Calu3 (cell line): ENCODE measurements around the gene NLGN1. TPM values are rescaled to one million over a fixed set of nuclear protein-coding genes. Genes with fewer than 3 reads are reported as not detected.

ENCODE experiments used
- BruUV-seq: library from RNA; stranded (reverse); fragments of 400-500 nt; replicated peaks from 2 replicates; lab custom pipeline; 2021; lab: Mats Ljungman, UMichigan
- CTCF ChIA-PET: fragments of 300-600 bp; sonication (Branson Sonifier 250); formaldehyde crosslinking; loops from one replicate; lab custom pipeline; 2022; ENCODE audit warnings: antibody characterized with exemption; lab: Charles Lee
- DNase-seq: peaks from one replicate; pipeline ENCODE4 v3.0.0; 2022
- H3K27ac Mint-ChIP-seq: one replicate; pipeline ENCODE4 v1.8.0; 2022; ENCODE audit warnings: mixed read lengths; ENCODE audit not compliant: unreplicated experiment
- H3K27me3 Mint-ChIP-seq: one replicate; pipeline ENCODE4 v1.8.0; 2022; ENCODE audit warnings: mixed read lengths; ENCODE audit not compliant: unreplicated experiment
- H3K36me3 Mint-ChIP-seq: one replicate; pipeline ENCODE4 v1.8.0; 2022; ENCODE audit warnings: mild to moderate bottlenecking, moderate library complexity, mixed read lengths; ENCODE audit not compliant: insufficient read depth, unreplicated experiment
- H3K4me1 Mint-ChIP-seq: one replicate; pipeline ENCODE4 v1.8.0; 2022; ENCODE audit warnings: mild to moderate bottlenecking, low read depth, mixed read lengths; ENCODE audit not compliant: unreplicated experiment
- H3K4me3 Mint-ChIP-seq: one replicate; pipeline ENCODE4 v1.8.0; 2022; ENCODE audit warnings: mild to moderate bottlenecking, low read depth, moderate library complexity, mixed read lengths; ENCODE audit not compliant: unreplicated experiment
- H3K9me3 Mint-ChIP-seq: one replicate; pipeline ENCODE4 v1.8.0; 2022; ENCODE audit warnings: low read depth, mixed read lengths; ENCODE audit not compliant: unreplicated experiment
- intact Hi-C: fragments of 100-400 bp; cut with micrococcal nuclease; formaldehyde crosslinking; loops from one replicate; pipeline ENCODE4 v1.10.0; 2022; ENCODE audit not compliant: unreplicated experiment
- total RNA-seq: library from RNA; stranded (reverse); gene quantifications from 2 replicates; pipeline ENCODE4 v1.2.3, GENCODE V29; 2022
- TF ChIP-seq, protein P1 (sequence below): fragments of 200-600 bp; IDR thresholded peaks from one replicate; pipeline ENCODE4 v1.8.0; 2022; ENCODE audit warnings: antibody characterized with exemption; ENCODE audit not compliant: unreplicated experiment

The NLGN1 gene
- total RNA-seq, 1 experiment from 2014 or later: 2.6 TPM

DNA sequence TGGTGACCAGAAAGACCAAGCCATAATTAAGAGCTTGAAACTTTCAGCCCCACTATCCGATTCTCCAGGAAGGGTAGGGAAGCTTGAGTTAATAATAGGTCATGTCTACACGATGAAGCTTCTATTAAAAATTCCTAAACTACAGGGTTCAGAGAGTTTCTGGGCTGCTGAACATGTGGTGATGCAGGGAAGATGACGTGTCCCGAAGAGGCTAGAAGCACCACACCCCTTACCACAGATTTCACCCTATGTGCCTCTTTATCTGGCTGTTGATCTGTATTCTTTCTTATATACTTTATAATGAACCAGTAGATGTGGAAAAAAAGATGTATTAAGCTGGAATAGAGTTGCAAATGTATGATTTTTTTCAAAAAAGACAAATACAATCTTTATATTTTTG, 473.4 kb downstream of the NLGN1 start:
- no peaks in the 10 kb centered on the region for H3K9me3 Mint-ChIP-seq
- CTCF ChIA-PET: interaction anchor here (1.6 kb wide), 1 partner anchor 9 kb away, joined by 4 read pairs; no protein-coding TSS in a partner anchor
- TF ChIP-seq, protein P1, sequence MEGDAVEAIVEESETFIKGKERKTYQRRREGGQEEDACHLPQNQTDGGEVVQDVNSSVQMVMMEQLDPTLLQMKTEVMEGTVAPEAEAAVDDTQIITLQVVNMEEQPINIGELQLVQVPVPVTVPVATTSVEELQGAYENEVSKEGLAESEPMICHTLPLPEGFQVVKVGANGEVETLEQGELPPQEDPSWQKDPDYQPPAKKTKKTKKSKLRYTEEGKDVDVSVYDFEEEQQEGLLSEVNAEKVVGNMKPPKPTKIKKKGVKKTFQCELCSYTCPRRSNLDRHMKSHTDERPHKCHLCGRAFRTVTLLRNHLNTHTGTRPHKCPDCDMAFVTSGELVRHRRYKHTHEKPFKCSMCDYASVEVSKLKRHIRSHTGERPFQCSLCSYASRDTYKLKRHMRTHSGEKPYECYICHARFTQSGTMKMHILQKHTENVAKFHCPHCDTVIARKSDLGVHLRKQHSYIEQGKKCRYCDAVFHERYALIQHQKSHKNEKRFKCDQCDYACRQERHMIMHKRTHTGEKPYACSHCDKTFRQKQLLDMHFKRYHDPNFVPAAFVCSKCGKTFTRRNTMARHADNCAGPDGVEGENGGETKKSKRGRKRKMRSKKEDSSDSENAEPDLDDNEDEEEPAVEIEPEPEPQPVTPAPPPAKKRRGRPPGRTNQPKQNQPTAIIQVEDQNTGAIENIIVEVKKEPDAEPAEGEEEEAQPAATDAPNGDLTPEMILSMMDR: no peak
- H3K27me3 Mint-ChIP-seq: no peaks in the 10 kb centered on the region
- DNase-seq: no peak
- BruUV-seq: no TSS peak
- H3K4me3 Mint-ChIP-seq: no peak overlapping the region
- no peaks in the 10 kb centered on the region for H3K36me3 Mint-ChIP-seq
- intact Hi-C loops: no loop called here
- no peak overlapping the region for H3K27ac Mint-ChIP-seq
- no peaks in the 10 kb centered on the region for H3K4me1 Mint-ChIP-seq

DNA sequence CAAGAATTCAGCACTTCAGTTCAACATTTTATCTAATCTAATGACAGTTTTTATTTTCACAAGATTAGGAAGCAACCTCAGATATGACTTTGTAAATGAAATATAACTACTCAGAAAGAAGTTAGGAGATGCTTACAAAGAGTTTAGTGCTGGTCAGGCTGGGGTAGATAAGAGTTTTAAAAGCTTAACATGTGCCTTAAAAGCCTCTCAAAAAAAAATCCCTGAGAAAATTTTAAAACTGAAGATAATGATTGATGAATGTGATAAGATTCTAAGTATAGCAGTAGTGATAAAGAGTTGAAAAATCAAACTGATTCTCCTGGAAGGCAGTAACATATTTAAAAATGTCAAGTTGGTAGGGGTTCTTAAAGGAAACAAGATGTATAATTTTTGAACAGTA, 478.2 kb downstream of the NLGN1 start:
- no TSS peak for BruUV-seq
- intact Hi-C loops: no loop called here
- no peaks in the 10 kb centered on the region for H3K27me3 Mint-ChIP-seq
- CTCF ChIA-PET: no interaction called here
- no peak overlapping the region for H3K4me3 Mint-ChIP-seq
- no peaks in the 10 kb centered on the region for H3K4me1 Mint-ChIP-seq
- no peaks in the 10 kb centered on the region for H3K36me3 Mint-ChIP-seq
- H3K9me3 Mint-ChIP-seq: no peaks in the 10 kb centered on the region
- H3K27ac Mint-ChIP-seq: no peak overlapping the region
- DNase-seq: no peak
- TF ChIP-seq, protein P1: no peak

DNA sequence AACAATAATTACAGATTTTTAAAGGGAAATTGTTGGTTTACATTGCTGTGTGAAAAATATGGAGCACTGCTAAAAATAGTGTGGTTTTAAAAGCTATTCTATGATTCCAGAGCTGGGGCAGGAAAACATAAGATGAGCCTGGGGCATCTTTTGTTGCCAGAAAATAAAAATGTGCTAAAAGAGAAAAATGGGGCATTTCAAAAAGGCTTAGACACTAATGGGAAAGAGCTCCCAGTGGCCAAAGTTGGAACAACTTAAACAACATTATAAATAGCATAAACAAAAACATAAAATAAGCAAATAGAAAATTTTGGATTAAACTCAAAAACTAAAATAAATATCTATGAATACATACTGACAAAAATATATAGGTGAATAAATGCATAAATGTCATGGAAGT, 478.9 kb downstream of the NLGN1 start:
- intact Hi-C loops: no loop called here
- no TSS peak for BruUV-seq
- peaks cover under 1% of the 10 kb centered on the region for H3K9me3 Mint-ChIP-seq
- CTCF ChIA-PET: interaction anchor here (0.7 to 1.0 kb wide), 2 partner anchors 15 to 44 kb away, joined by 3 read pairs; no protein-coding TSS in a partner anchor
- H3K4me3 Mint-ChIP-seq: no peak overlapping the region
- TF ChIP-seq, protein P1: peak; percentile 40
- H3K27ac Mint-ChIP-seq: no peak overlapping the region
- no peaks in the 10 kb centered on the region for H3K4me1 Mint-ChIP-seq
- DNase-seq: no peak
- no peaks in the 10 kb centered on the region for H3K27me3 Mint-ChIP-seq
- no peaks in the 10 kb centered on the region for H3K36me3 Mint-ChIP-seq

DNA sequence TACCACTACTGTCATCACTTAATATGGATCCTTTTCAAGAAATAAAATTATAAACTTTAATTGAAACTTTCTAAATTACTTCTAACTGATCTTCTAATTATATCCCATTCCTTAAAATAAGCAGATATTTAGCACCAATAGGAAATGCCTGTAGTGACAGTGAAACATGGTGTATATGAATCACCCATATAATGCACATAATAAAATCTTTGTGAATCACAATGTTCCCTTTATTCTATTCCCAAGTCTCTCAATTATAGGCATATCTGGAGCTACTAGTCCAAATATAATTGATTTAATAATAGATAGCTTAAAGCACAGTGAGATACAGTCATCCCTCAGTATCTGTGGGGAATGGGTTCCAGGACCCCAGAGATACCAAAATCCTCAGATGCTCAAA, 490.3 kb downstream of the NLGN1 start:
- intact Hi-C loops: no loop called here
- no TSS peak for BruUV-seq
- no peaks in the 10 kb centered on the region for H3K36me3 Mint-ChIP-seq
- no peaks in the 10 kb centered on the region for H3K4me1 Mint-ChIP-seq
- DNase-seq: no peak
- no peaks in the 10 kb centered on the region for H3K9me3 Mint-ChIP-seq
- H3K27ac Mint-ChIP-seq: no peak overlapping the region
- no peak overlapping the region for H3K4me3 Mint-ChIP-seq
- CTCF ChIA-PET: no interaction called here
- TF ChIP-seq, protein P1: no peak
- H3K27me3 Mint-ChIP-seq: no peaks in the 10 kb centered on the region
